Sigmoid colon (tissue), 7 donors: ENCODE measurements around the gene RHOBTB1. TPM values are rescaled to one million over a fixed set of nuclear protein-coding genes. Genes with fewer than 3 reads are reported as not detected.

Experiments used
- DNase-seq: peaks from one replicate; pipeline ENCODE4 v3.0.0-alpha.2; 2019
- H3K27ac ChIP-seq, 4 donors: fragments of 200-600 bp; sonication (generic); one replicate each; pipeline ENCODE4 v1.5.1; 2016 to 2019; ENCODE audit warnings: mild to moderate bottlenecking in 1 of 4
- H3K27me3 ChIP-seq, 3 donors: fragments of 200-600 bp; sonication (generic); one replicate each; pipeline ENCODE4 v1.5.1; 2019; ENCODE audit warnings: mild to moderate bottlenecking in 1 of 3
- H3K36me3 ChIP-seq, 4 donors: fragments of 200-600 bp; sonication (generic); one replicate each; pipeline ENCODE4 v1.5.1; 2016 to 2019
- H3K4me1 ChIP-seq, 4 donors: fragments of 200-600 bp; sonication (generic); one replicate each; pipeline ENCODE4 v1.5.1; 2017 to 2019
- H3K4me3 ChIP-seq, 4 donors: fragments of 200-600 bp; sonication (generic); one replicate each; pipeline ENCODE4 v1.5.1; 2017 to 2019; ENCODE audit warnings: mild to moderate bottlenecking in 2 of 4, moderate library complexity in 1 of 4
- H3K9me3 ChIP-seq, 4 donors: fragments of 200-600 bp in 3 of 4; sonication (generic) in 3 of 4; one replicate each; pipeline versions ENCODE4 v1.5.1 to v1.6.1; 2013 to 2019
- CTCF ChIP-seq, 4 experiments: fragments of 450-650 bp in 3 of 4; fragments of 200-600 bp in 1 of 4; IDR thresholded peaks; one replicate each; pipeline ENCODE4 v1.5.1; 2016 to 2019; ENCODE audit warnings: antibody characterized with exemption in 4 of 4, mild to moderate bottlenecking in 3 of 4, moderate library complexity in 2 of 4
- EP300 ChIP-seq, 4 donors: sonication (generic); formaldehyde crosslinking; IDR thresholded peaks; one replicate each; pipeline ENCODE4 v1.6.1; 2017; ENCODE audit warnings: antibody characterized with exemption in 4 of 4
- POLR2A ChIP-seq, 2 donors: fragments of 450-650 bp; IDR thresholded peaks; one replicate each; pipeline ENCODE4 v1.6.1; 2016; ENCODE audit warnings: antibody characterized with exemption in 2 of 2, mild to moderate bottlenecking in 2 of 2, moderate library complexity in 2 of 2
- POLR2AphosphoS5 ChIP-seq, 4 donors: sonication (generic); formaldehyde crosslinking; IDR thresholded peaks; one replicate each; pipeline ENCODE4 v1.6.1; 2017; ENCODE audit warnings: antibody characterized with exemption in 4 of 4
- WGBS, 2 donors: extraction: QIAGEN DNeasy Blood & Tissue Kit; methylation state at CpG; one replicate each; pipeline ENCODE4 v1.1.7; 2013; 5-methylcytosine and 5-hydroxymethylcytosine counted together
- intact Hi-C: fragments of 100-400 bp; cut with DNase I; formaldehyde crosslinking; loops from one replicate; pipeline ENCODE4 v1.15.1; 2023
- polyA plus RNA-seq, 3 donors: library from polyadenylated mRNA; stranded (reverse); fragments of 200-250 nt; gene quantifications; one replicate each; pipeline ENCODE4 v1.2.3, GENCODE V29; 2013
- total RNA-seq, 4 donors: library from RNA; depleted of rRNA; stranded (reverse); fragments of >200 nt; gene quantifications; one replicate each; pipeline ENCODE4 v1.1.0, GENCODE V29; 2016
- donor health status: healthy with polysubstance abuse.
- donor health status: Bipolar disorder and iron deficiency.
- donor health status: healthy.

The RHOBTB1 gene
- total and polyA plus RNA-seq, 7 donors, result 3.3 to 25.5 (median 8.6) TPM

GRCh38 chr10:60963441-60964256, 19.7 kb upstream of the RHOBTB1 start:
- 23 to 31% methylated on average over 4 of the region's 4 CpGs for WGBS, 2 donors
- Histone ChIP-seq H3K9me3 (no peaks in the 10 kb centered on the region), H3K27ac (peak overlapping the region in 2 of 4 donors; percentile 17 to 54), H3K27me3 (no peaks in the 10 kb centered on the region), H3K36me3 (no peaks in the 10 kb centered on the region), H3K4me1 (peaks cover 0 to 21% (median 8%) of the 10 kb centered on the region in 4 donors), H3K4me3 (no peak overlapping the region)
- no peak for DNase-seq
- no peak for TF ChIP-seq CTCF (IDR thresholded peaks at IDR 0.05)
- intact Hi-C loops, result loop anchor here (2.0 to 10.0 kb wide), 3 partner anchors 81 to 321 kb away; no protein-coding TSS in a partner anchor

- Histone ChIP-seq H3K27me3 (no peaks in the 10 kb centered on the region), H3K4me3 (no peak overlapping the region), H3K27ac (no peak overlapping the region), H3K4me1 (peaks cover 0 to 21% (median 8%) of the 10 kb centered on the region in 4 donors), H3K36me3 (no peaks in the 10 kb centered on the region), H3K9me3 (no peaks in the 10 kb centered on the region)
- no peak for DNase-seq
- no peak for TF ChIP-seq EP300 (IDR thresholded peaks at IDR 0.05)
- no peak for TF ChIP-seq CTCF (IDR thresholded peaks at IDR 0.05)
- no peak for TF ChIP-seq POLR2A (IDR thresholded peaks at IDR 0.05)
- no peak for TF ChIP-seq POLR2AphosphoS5 (IDR thresholded peaks at IDR 0.05)
- intact Hi-C loops, result loop anchor here (5.0 to 10.0 kb wide), 2 partner anchors 81 to 322 kb away; no protein-coding TSS in a partner anchor
- WGBS, 2 donors, result 59 to 75% methylated on average over 3 of the region's 3 CpGs
Observed at GRCh38 chr10:60962946-60963345, 19.0 kb upstream of the RHOBTB1 start.

- TF ChIP-seq POLR2AphosphoS5 (IDR thresholded peaks at IDR 0.05) (no peak), EP300 (IDR thresholded peaks at IDR 0.05) (no peak), POLR2A (IDR thresholded peaks at IDR 0.05) (no peak), CTCF (IDR thresholded peaks at IDR 0.05) (no peak)
- Histone ChIP-seq H3K4me3 (no peak overlapping the region), H3K27ac (no peak overlapping the region), H3K4me1 (peaks cover 0 to 21% (median 8%) of the 10 kb centered on the region in 4 donors), H3K36me3 (no peaks in the 10 kb centered on the region), H3K27me3 (no peaks in the 10 kb centered on the region), H3K9me3 (no peaks in the 10 kb centered on the region)
- 78 to 86% methylated on average over 1 of the region's 1 CpG for WGBS, 2 donors
- DNase-seq, result no peak
- intact Hi-C loops, result loop anchor here (5.0 to 10.0 kb wide), 2 partner anchors 79 to 324 kb away; no protein-coding TSS in a partner anchor
Observed at GRCh38 chr10:60960913-60961312, 16.9 kb upstream of the RHOBTB1 start.

- H3K27me3 ChIP-seq, result no peaks in the 10 kb centered on the region
- H3K9me3 ChIP-seq, result no peaks in the 10 kb centered on the region
- H3K36me3 ChIP-seq, result no peaks in the 10 kb centered on the region
- H3K27ac ChIP-seq, result no peak overlapping the region
- TF ChIP-seq POLR2AphosphoS5 (IDR thresholded peaks at IDR 0.05) (no peak), EP300 (IDR thresholded peaks at IDR 0.05) (no peak), CTCF (IDR thresholded peaks at IDR 0.05) (no peak), POLR2A (IDR thresholded peaks at IDR 0.05) (no peak)
- peaks cover 0 to 21% (median 8%) of the 10 kb centered on the region in 4 donors for H3K4me1 ChIP-seq
- DNase-seq, result no peak
- H3K4me3 ChIP-seq, result no peak overlapping the region
- 88 to 89% methylated on average over 3 of the region's 3 CpGs for WGBS, 2 donors
- intact Hi-C loops, result loop anchor here (5.0 to 10.0 kb wide), 2 partner anchors 78 to 325 kb away; no protein-coding TSS in a partner anchor
Observed at GRCh38 chr10:60960031-60960430, 16.0 kb upstream of the RHOBTB1 start.
